ENCODE results near the gene OR2F1. TPM values are rescaled to one million over a fixed set of nuclear protein-coding genes. Genes with fewer than 3 reads are reported as not detected.

Gene OR2F1
- total and polyA plus RNA-seq, 4 donors = under 0.01 to 0.05 TPM; not detected in 2

- Histone ChIP-seq H3K4me3 (ENCODE audit: low read depth in 1 of 3, low read length in 3 of 3) (no peak overlapping the region), H3K9ac (ENCODE audit: low read depth in 1 of 2, low read length in 2 of 2) (no peak overlapping the region), H3K9me3 (ENCODE audit: control insufficient read depth in 4 of 4, low read length in 3 of 4) (no peaks in the 10 kb centered on the region), H3K4me1 (ENCODE audit: control insufficient read depth in 4 of 4, insufficient read depth in 4 of 4, low read length in 3 of 4) (no peaks in the 10 kb centered on the region), H3K27ac (ENCODE audit: low read depth in 1 of 2, low read length in 2 of 2) (no peak overlapping the region), H3K36me3 (ENCODE audit: control insufficient read depth in 4 of 4, insufficient read depth in 3 of 4, low read depth in 1 of 4, low read length in 3 of 4) (no peaks in the 10 kb centered on the region), H3K27me3 (ENCODE audit: control insufficient read depth in 4 of 4, insufficient read depth in 4 of 4, low read length in 3 of 4) (no peaks in the 10 kb centered on the region)
- no peak for TF ChIP-seq TAF1 (conservative IDR thresholded peaks at IDR 0.05)
- 90% methylated on average over 5 of the region's 5 CpGs for WGBS
- no peak for DNase-seq (ENCODE audit: low spot score)
Observed at GRCh38 chr7:143988976-143989745, 34.5 kb downstream of the OR2F1 start.

GRCh38 chr7:143992670-143993069 is 38.0 kb downstream of the OR2F1 start:
- Histone ChIP-seq H3K36me3 (ENCODE audit: control insufficient read depth in 4 of 4, insufficient read depth in 3 of 4, low read depth in 1 of 4, low read length in 3 of 4) (no peaks in the 10 kb centered on the region), H3K4me3 (ENCODE audit: low read depth in 1 of 3, low read length in 3 of 3) (no peak overlapping the region), H3K27ac (ENCODE audit: low read depth in 1 of 2, low read length in 2 of 2) (no peak overlapping the region), H3K9me3 (ENCODE audit: control insufficient read depth in 4 of 4, low read length in 3 of 4) (no peaks in the 10 kb centered on the region), H3K4me1 (ENCODE audit: control insufficient read depth in 4 of 4, insufficient read depth in 4 of 4, low read length in 3 of 4) (no peaks in the 10 kb centered on the region), H3K9ac (ENCODE audit: low read depth in 1 of 2, low read length in 2 of 2) (no peak overlapping the region), H3K27me3 (ENCODE audit: control insufficient read depth in 4 of 4, insufficient read depth in 4 of 4, low read length in 3 of 4) (no peaks in the 10 kb centered on the region)
- no peak for DNase-seq (ENCODE audit: low spot score)
- TF ChIP-seq ATF3 (IDR thresholded peaks at IDR 0.05) (no peak), CTCF (IDR thresholded peaks at IDR 0.05; ENCODE audit: low read depth, low read length, missing input control) (no peak), GABPA (IDR thresholded peaks at IDR 0.05 in 1 of 2, conservative IDR thresholded peaks at IDR 0.05 in 1 of 2) (no peak), HNF4G (IDR thresholded peaks at IDR 0.05) (no peak), SP1 (IDR thresholded peaks at IDR 0.05) (no peak), ZBTB33 (IDR thresholded peaks at IDR 0.05) (no peak), FOXA1 (IDR thresholded peaks at IDR 0.05) (no peak), JUND (IDR thresholded peaks at IDR 0.05) (no peak), TAF1 (conservative IDR thresholded peaks at IDR 0.05) (no peak)

GRCh38 chr7:143993924-143994323 is 39.3 kb downstream of the OR2F1 start:
- 91% methylated on average over 3 of the region's 3 CpGs for WGBS
- H3K4me3 ChIP-seq (ENCODE audit: low read depth in 1 of 3, low read length in 3 of 3) = no peak overlapping the region
- no peaks in the 10 kb centered on the region for H3K27me3 ChIP-seq (ENCODE audit: control insufficient read depth in 4 of 4, insufficient read depth in 4 of 4, low read length in 3 of 4)
- H3K36me3 ChIP-seq (ENCODE audit: control insufficient read depth in 4 of 4, insufficient read depth in 3 of 4, low read depth in 1 of 4, low read length in 3 of 4) = no peaks in the 10 kb centered on the region
- H3K9ac ChIP-seq (ENCODE audit: low read depth in 1 of 2, low read length in 2 of 2) = no peak overlapping the region
- no peaks in the 10 kb centered on the region for H3K4me1 ChIP-seq (ENCODE audit: control insufficient read depth in 4 of 4, insufficient read depth in 4 of 4, low read length in 3 of 4)
- no peak for DNase-seq (ENCODE audit: low spot score)
- TF ChIP-seq ZBTB33 (IDR thresholded peaks at IDR 0.05) (no peak), HNF4G (IDR thresholded peaks at IDR 0.05) (no peak), GABPA (IDR thresholded peaks at IDR 0.05 in 1 of 2, conservative IDR thresholded peaks at IDR 0.05 in 1 of 2) (no peak), EGR1 (IDR thresholded peaks at IDR 0.05; ENCODE audit: low read depth in 2 of 2) (no peak)
- H3K27ac ChIP-seq (ENCODE audit: low read depth in 1 of 2, low read length in 2 of 2) = no peak overlapping the region
- H3K9me3 ChIP-seq (ENCODE audit: control insufficient read depth in 4 of 4, low read length in 3 of 4) = no peaks in the 10 kb centered on the region
